ENCODE data around the gene EN2.

The EN2 gene

GRCh38 chr7:155509359-155509724 is 51.4 kb downstream of the EN2 start:
- TF ChIP-seq, protein P1, sequence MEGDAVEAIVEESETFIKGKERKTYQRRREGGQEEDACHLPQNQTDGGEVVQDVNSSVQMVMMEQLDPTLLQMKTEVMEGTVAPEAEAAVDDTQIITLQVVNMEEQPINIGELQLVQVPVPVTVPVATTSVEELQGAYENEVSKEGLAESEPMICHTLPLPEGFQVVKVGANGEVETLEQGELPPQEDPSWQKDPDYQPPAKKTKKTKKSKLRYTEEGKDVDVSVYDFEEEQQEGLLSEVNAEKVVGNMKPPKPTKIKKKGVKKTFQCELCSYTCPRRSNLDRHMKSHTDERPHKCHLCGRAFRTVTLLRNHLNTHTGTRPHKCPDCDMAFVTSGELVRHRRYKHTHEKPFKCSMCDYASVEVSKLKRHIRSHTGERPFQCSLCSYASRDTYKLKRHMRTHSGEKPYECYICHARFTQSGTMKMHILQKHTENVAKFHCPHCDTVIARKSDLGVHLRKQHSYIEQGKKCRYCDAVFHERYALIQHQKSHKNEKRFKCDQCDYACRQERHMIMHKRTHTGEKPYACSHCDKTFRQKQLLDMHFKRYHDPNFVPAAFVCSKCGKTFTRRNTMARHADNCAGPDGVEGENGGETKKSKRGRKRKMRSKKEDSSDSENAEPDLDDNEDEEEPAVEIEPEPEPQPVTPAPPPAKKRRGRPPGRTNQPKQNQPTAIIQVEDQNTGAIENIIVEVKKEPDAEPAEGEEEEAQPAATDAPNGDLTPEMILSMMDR (IDR thresholded peaks at IDR 0.05; ENCODE audit: low read depth, low read length), result no peak
- in situ Hi-C loops (cut with HindIII; ENCODE audit: low sequenced_read_pairs), result no loop called here
- DNase-seq (ENCODE audit: low read depth, low spot score), result no peak
- H3K4me3 ChIP-seq (ENCODE audit: low read depth, low read length), result no peak overlapping the region

GRCh38 chr7:155509725-155510551 is 52.0 kb downstream of the EN2 start:
- no peak overlapping the region for H3K4me3 ChIP-seq (ENCODE audit: low read depth, low read length)
- in situ Hi-C loops (cut with HindIII; ENCODE audit: low sequenced_read_pairs), result no loop called here
- TF ChIP-seq, protein P1 (IDR thresholded peaks at IDR 0.05; ENCODE audit: low read depth, low read length), result no peak
- DNase-seq (ENCODE audit: low read depth, low spot score), result no peak

DNA sequence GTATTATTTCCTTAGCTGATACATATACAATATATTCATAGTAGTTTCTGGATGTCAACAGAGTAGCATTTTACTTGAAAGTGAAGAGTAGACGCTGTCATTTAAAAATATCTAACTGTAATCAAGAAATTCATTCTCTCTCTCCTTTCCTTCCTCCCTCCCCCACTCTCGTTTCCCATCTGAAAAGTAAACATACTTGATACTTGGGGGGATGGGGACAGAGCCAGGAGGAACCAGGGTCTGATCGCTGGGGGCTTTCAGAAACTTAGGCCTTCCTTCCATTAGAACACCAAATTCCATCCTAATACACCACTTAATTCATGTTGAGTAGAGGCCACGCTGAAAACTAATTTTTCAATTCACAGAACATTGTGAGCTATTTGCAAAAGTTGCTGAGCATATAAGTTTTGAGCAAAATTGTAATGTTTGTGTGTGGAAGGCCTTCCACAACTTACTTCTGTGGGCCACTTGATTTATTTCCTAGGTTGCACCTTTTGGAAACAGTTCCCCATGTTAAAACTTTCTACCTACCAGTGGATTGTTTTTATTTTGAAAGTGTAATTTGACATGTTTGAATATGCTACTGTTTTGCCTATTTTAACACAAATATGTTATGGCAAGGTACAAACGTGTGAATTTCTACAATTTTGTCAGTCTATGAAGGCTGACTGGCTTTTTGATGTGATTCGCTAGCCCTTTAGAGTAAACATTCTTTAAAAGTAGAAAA is 53.2 kb downstream of the EN2 start:
- in situ Hi-C loops (cut with HindIII; ENCODE audit: low sequenced_read_pairs), result no loop called here

GRCh38 chr7:155511702-155511996 is 53.7 kb downstream of the EN2 start:
- DNase-seq (ENCODE audit: low read depth, low spot score), result no peak
- TF ChIP-seq, protein P1 (IDR thresholded peaks at IDR 0.05; ENCODE audit: low read depth, low read length), result no peak
- no peak overlapping the region for H3K4me3 ChIP-seq (ENCODE audit: low read depth, low read length)
- in situ Hi-C loops (cut with HindIII; ENCODE audit: low sequenced_read_pairs), result no loop called here

More for the DNA sequence above, 53.2 kb downstream of the EN2 start:
- TF ChIP-seq, protein P1 (IDR thresholded peaks at IDR 0.05; ENCODE audit: low read depth, low read length), result no peak
- DNase-seq (ENCODE audit: low read depth, low spot score), result no peak
- H3K4me3 ChIP-seq (ENCODE audit: low read depth, low read length), result no peak overlapping the region

DNA sequence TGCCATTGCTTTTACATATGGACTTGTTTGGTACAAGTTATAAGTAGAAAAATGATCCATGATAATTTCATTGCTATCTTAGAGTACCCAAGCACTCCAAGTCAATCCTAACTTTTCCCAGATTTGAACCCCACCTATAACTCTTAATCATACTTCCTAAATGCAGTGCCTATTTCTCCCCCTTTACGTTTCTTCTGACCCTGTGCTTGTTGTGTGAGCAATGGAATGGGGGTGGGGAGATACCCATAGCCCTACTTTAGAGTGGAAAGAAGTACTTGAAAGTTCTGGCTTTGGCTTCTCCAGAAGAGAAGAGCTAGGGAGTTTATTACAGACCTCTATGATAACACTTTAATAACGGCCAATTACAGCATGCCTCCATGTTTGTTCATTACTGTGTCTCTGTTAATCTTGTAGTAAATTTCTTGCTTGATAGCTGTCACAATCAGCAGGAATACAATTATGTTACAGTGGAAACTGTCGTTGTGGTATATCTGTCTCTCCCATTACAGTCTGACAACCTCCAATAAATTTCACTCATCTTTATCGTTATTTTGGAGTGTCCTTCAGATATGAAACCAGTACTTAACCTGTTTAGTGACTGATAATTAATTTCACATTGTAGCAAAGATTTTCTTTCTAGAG is 54.4 kb downstream of the EN2 start:
- TF ChIP-seq, protein P1 (IDR thresholded peaks at IDR 0.05; ENCODE audit: low read depth, low read length), result no peak
- in situ Hi-C loops (cut with HindIII; ENCODE audit: low sequenced_read_pairs), result no loop called here
- H3K4me3 ChIP-seq (ENCODE audit: low read depth, low read length), result no peak overlapping the region
- DNase-seq (ENCODE audit: low read depth, low spot score), result no peak

DNA sequence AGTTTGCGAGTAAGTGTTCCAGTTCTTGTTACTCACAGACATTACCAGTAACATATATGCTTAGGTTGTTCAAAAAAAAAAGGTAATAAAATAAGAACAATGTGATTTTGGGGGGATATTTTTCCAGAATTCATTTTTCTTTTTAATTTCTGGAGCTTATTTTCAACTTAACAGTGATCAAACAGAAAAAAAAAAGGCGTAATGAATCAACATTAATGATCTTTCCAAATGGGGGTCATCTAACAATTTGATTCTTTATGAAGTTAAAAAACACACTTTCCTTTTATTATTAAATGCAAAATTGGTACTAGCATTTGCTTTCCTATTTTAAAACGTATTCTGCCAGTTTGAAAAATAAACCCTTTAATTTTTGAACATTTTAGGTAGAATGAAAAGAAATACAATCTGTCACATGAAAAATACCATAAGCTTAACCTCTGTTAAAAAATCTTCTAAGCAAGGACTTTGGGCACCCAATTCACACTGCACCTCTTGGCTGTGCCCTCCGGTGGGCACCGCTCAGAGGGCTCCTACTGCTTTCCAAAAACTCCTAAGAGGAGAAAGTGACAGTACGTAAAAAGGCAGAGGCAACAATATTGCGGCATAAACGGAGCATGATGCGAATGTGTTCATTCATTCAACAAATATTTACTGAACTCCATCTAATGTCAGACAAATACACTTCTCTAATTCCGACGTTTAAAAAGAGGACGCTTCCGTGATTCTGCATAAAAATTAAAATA is 55.8 kb downstream of the EN2 start:
- TF ChIP-seq, protein P1 (IDR thresholded peaks at IDR 0.05; ENCODE audit: low read depth, low read length), result no peak
- in situ Hi-C loops (cut with HindIII; ENCODE audit: low sequenced_read_pairs), result no loop called here
- H3K4me3 ChIP-seq (ENCODE audit: low read depth, low read length), result no peak overlapping the region
- no peak for DNase-seq (ENCODE audit: low read depth, low spot score)
